T-helper 1 cell treated with Interleukin-12 subunit alpha and Interleukin-12 subunit beta and Interleukin-4 antibody, amounts not matched to agents 30 μg/mL and 1 μg/mL, for 36 hours (primary cell): Measurements from ENCODE around the gene TMEM223.

Experiments used
- H3K27ac Mint-ChIP-seq: one replicate; pipeline ENCODE4 v1.8.0; 2021; ENCODE audit warnings: mild to moderate bottlenecking, mixed read lengths
- H3K27me3 Mint-ChIP-seq: one replicate; pipeline ENCODE4 v1.8.0; 2021; ENCODE audit warnings: low read depth, mixed read lengths
- H3K36me3 Mint-ChIP-seq: one replicate; pipeline ENCODE4 v1.8.0; 2021; ENCODE audit warnings: low read depth, mixed read lengths
- H3K4me1 Mint-ChIP-seq: one replicate; pipeline ENCODE4 v1.8.0; 2021; ENCODE audit warnings: low read depth, mixed read lengths
- H3K4me3 Mint-ChIP-seq: one replicate; pipeline ENCODE4 v1.8.0; 2021; ENCODE audit warnings: mild to moderate bottlenecking, moderate library complexity, mixed read lengths
- H3K9me3 Mint-ChIP-seq: one replicate; pipeline ENCODE4 v1.8.0; 2021; ENCODE audit warnings: mixed read lengths

Gene TMEM223

GRCh38 chr11:62810748-62811147, 18.9 kb upstream of the TMEM223 start:
- no peaks in the 10 kb centered on the region for H3K9me3 Mint-ChIP-seq
- peaks cover 6% of the 10 kb centered on the region for H3K4me1 Mint-ChIP-seq
- no peak overlapping the region for H3K4me3 Mint-ChIP-seq
- peaks cover 2% of the 10 kb centered on the region for H3K36me3 Mint-ChIP-seq
- H3K27ac Mint-ChIP-seq, result no peak overlapping the region
- no peaks in the 10 kb centered on the region for H3K27me3 Mint-ChIP-seq

- peaks cover 14% of the 10 kb centered on the region for H3K36me3 Mint-ChIP-seq
- H3K27ac Mint-ChIP-seq, result peak overlapping the region; percentile 96
- no peaks in the 10 kb centered on the region for H3K9me3 Mint-ChIP-seq
- H3K4me3 Mint-ChIP-seq, result peak overlapping the region; percentile 96
- no peaks in the 10 kb centered on the region for H3K27me3 Mint-ChIP-seq
- peaks cover 17% of the 10 kb centered on the region for H3K4me1 Mint-ChIP-seq
These were observed 14.9 kb upstream of the TMEM223 start for GRCh38 chr11:62806611-62807121.

- no peaks in the 10 kb centered on the region for H3K27me3 Mint-ChIP-seq
- peak overlapping the region; percentile 96 for H3K4me3 Mint-ChIP-seq
- peaks cover 21% of the 10 kb centered on the region for H3K36me3 Mint-ChIP-seq
- no peaks in the 10 kb centered on the region for H3K9me3 Mint-ChIP-seq
- peak overlapping the region; percentile 96 for H3K27ac Mint-ChIP-seq
- H3K4me1 Mint-ChIP-seq, result peaks cover 17% of the 10 kb centered on the region
These were observed 14.2 kb upstream of the TMEM223 start for GRCh38 chr11:62805961-62806441.

GRCh38 chr11:62805076-62805892, 13.5 kb upstream of the TMEM223 start, which contains the start of gene NXF1:
TSS of gene NXF1 (minus strand) at chr11:62805440. CDS start at chr11:62805356, 84 bp downstream.
- Mint-ChIP-seq H3K27ac (peak within 1 kb of the TSS; percentile 96), H3K9me3 (no peaks in the 10 kb centered on the region), H3K36me3 (peaks cover 24% of the 10 kb centered on the region), H3K27me3 (no peaks in the 10 kb centered on the region), H3K4me3 (peak within 1 kb of the TSS; percentile 96), H3K4me1 (peaks cover 17% of the 10 kb centered on the region)

GRCh38 chr11:62804310-62805075, 12.7 kb upstream of the TMEM223 start:
- Mint-ChIP-seq H3K27me3 (no peaks in the 10 kb centered on the region), H3K9me3 (no peaks in the 10 kb centered on the region), H3K4me1 (peaks cover 18% of the 10 kb centered on the region), H3K4me3 (peak overlapping the region; percentile 96), H3K27ac (peak overlapping the region; percentile 94), H3K36me3 (peaks cover 29% of the 10 kb centered on the region)

- no peak overlapping the region for H3K4me3 Mint-ChIP-seq
- H3K4me1 Mint-ChIP-seq, result peaks cover 12% of the 10 kb centered on the region
- H3K27ac Mint-ChIP-seq, result no peak overlapping the region
- H3K36me3 Mint-ChIP-seq, result peaks cover 47% of the 10 kb centered on the region
- H3K27me3 Mint-ChIP-seq, result no peaks in the 10 kb centered on the region
- H3K9me3 Mint-ChIP-seq, result no peaks in the 10 kb centered on the region
These were observed 9.3 kb upstream of the TMEM223 start for GRCh38 chr11:62801071-62801470.

GRCh38 chr11:62799486-62799885, 7.7 kb upstream of the TMEM223 start:
- Mint-ChIP-seq H3K27me3 (no peaks in the 10 kb centered on the region), H3K27ac (no peak overlapping the region), H3K4me1 (peaks cover 12% of the 10 kb centered on the region)

GRCh38 chr11:62796281-62796680, 4.5 kb upstream of the TMEM223 start:
- no peaks in the 10 kb centered on the region for H3K9me3 Mint-ChIP-seq
- H3K4me1 Mint-ChIP-seq, result peaks cover 12% of the 10 kb centered on the region
- H3K36me3 Mint-ChIP-seq, result peaks cover 56% of the 10 kb centered on the region
- no peak overlapping the region for H3K4me3 Mint-ChIP-seq
- H3K27ac Mint-ChIP-seq, result no peak overlapping the region
- no peaks in the 10 kb centered on the region for H3K27me3 Mint-ChIP-seq

More at GRCh38 chr11:62799486-62799885, 7.7 kb upstream of the TMEM223 start:
- Mint-ChIP-seq H3K9me3 (no peaks in the 10 kb centered on the region), H3K4me3 (no peak overlapping the region), H3K36me3 (peaks cover 58% of the 10 kb centered on the region)

- Mint-ChIP-seq H3K27me3 (no peaks in the 10 kb centered on the region), H3K9me3 (no peaks in the 10 kb centered on the region), H3K27ac (no peak overlapping the region), H3K4me3 (no peak overlapping the region), H3K36me3 (peaks cover 61% of the 10 kb centered on the region), H3K4me1 (peaks cover 27% of the 10 kb centered on the region)
These were observed 2.5 kb upstream of the TMEM223 start for GRCh38 chr11:62794201-62794775.

- Mint-ChIP-seq H3K27me3 (no peaks in the 10 kb centered on the region), H3K9me3 (no peaks in the 10 kb centered on the region), H3K36me3 (peaks cover 58% of the 10 kb centered on the region), H3K4me3 (peak overlapping the region; percentile 93), H3K27ac (peak overlapping the region; percentile 90), H3K4me1 (peaks cover 37% of the 10 kb centered on the region)
These were observed 383 bp upstream of the TMEM223 start for GRCh38 chr11:62792202-62792575.

- H3K36me3 Mint-ChIP-seq, result peaks cover 44% of the 10 kb centered on the region
- H3K4me1 Mint-ChIP-seq, result peaks cover 44% of the 10 kb centered on the region
- H3K9me3 Mint-ChIP-seq, result no peaks in the 10 kb centered on the region
- H3K4me3 Mint-ChIP-seq, result peak overlapping the region; percentile 93
- H3K27me3 Mint-ChIP-seq, result no peaks in the 10 kb centered on the region
- H3K27ac Mint-ChIP-seq, result peak overlapping the region; percentile 70
These were observed 2.2 kb downstream of the TMEM223 start for GRCh38 chr11:62789576-62789975.

GRCh38 chr11:62788991-62789390, 2.8 kb downstream of the TMEM223 start:
- no peaks in the 10 kb centered on the region for H3K9me3 Mint-ChIP-seq
- peaks cover 44% of the 10 kb centered on the region for H3K4me1 Mint-ChIP-seq
- peak overlapping the region; percentile 93 for H3K4me3 Mint-ChIP-seq
- no peaks in the 10 kb centered on the region for H3K27me3 Mint-ChIP-seq
- peaks cover 39% of the 10 kb centered on the region for H3K36me3 Mint-ChIP-seq
- peak overlapping the region; percentile 70 for H3K27ac Mint-ChIP-seq

- H3K9me3 Mint-ChIP-seq, result no peaks in the 10 kb centered on the region
- H3K4me3 Mint-ChIP-seq, result peak within 1 kb of the TSS; percentile 93
- H3K4me1 Mint-ChIP-seq, result peaks cover 38% of the 10 kb centered on the region
- no peaks in the 10 kb centered on the region for H3K27me3 Mint-ChIP-seq
- peaks cover 34% of the 10 kb centered on the region for H3K36me3 Mint-ChIP-seq
- peak within 1 kb of the TSS; percentile 93 for H3K27ac Mint-ChIP-seq
These were observed 4.6 kb downstream of the TMEM223 start, which contains the start of gene TMEM179B for GRCh38 chr11:62787005-62787759. TSS of gene TMEM179B (plus strand) at chr11:62787402. CDS start at chr11:62787432, 30 bp downstream.
